ENCODE measurements around the gene ODF2.
"Not testable (repeated sequence)": the region's sequence is repeated elsewhere in the genome, so short reads cannot be mapped to it uniquely, and the experiment has no call there.

Gene ODF2

DNA sequence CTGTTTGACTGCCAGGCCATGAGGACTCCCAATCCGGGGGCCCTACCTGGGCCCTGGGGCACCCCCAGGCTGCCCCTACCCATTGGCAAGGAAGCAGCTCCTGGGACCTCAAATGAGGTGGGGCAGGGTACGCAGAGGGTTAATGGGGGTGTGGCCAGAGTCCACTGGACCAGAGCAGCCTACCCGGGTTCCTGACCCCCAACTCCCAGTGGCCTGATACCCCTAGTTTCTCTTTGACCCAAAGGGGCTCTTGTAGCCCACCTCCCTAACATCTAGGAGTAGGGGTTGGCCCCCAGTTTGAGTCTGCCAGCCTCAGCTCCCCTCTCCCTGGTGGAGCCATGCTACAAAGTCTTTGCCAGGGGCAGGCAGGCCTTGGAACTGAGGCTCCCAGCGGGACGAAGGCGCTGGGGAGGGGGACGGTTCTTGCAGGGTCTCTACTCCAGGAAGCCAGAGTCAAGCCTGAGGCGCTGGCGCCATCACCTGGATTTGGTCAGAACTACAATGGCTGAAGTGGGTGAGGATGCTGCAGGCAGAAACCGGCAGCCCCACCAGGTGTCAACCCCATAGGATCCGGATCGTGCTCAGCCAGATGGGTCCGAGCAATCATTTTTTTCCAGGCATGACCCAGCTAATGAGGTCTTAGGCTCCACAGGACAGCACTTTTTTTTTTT is 43.6 kb upstream of the ODF2 start:
- no peak for DNase-seq (ENCODE audit: low read depth)
- TF ChIP-seq, protein P1, sequence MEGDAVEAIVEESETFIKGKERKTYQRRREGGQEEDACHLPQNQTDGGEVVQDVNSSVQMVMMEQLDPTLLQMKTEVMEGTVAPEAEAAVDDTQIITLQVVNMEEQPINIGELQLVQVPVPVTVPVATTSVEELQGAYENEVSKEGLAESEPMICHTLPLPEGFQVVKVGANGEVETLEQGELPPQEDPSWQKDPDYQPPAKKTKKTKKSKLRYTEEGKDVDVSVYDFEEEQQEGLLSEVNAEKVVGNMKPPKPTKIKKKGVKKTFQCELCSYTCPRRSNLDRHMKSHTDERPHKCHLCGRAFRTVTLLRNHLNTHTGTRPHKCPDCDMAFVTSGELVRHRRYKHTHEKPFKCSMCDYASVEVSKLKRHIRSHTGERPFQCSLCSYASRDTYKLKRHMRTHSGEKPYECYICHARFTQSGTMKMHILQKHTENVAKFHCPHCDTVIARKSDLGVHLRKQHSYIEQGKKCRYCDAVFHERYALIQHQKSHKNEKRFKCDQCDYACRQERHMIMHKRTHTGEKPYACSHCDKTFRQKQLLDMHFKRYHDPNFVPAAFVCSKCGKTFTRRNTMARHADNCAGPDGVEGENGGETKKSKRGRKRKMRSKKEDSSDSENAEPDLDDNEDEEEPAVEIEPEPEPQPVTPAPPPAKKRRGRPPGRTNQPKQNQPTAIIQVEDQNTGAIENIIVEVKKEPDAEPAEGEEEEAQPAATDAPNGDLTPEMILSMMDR (IDR thresholded peaks at IDR 0.05; ENCODE audit: control insufficient read depth, insufficient read depth, low read depth, low read length, missing control alignments) = peak; percentile 79
- no peak overlapping the region for H3K4me3 ChIP-seq (ENCODE audit: control insufficient read depth, low read depth, low read length)

DNA sequence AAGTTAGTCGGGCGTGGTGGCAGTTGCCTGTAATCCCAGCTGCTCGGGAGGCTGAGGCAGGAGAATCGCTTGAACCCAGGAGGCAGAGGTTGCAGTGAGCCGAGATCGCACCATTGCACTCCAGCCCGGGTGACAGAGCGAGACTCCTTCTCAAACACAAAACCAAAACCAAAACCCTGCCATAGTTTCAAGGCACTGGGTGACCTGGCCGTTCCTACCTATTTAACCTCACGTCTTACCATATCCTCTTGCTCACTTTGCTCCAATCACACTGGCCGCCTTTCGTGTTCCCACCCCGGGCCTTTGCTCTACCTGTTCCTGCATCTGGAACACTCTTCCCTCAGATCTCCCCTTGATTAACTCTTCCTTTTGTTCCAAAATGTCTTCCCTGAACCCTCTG is 42.1 kb upstream of the ODF2 start:
- not testable (repeated sequence) for DNase-seq (ENCODE audit: low read depth); H3K4me3 ChIP-seq (ENCODE audit: control insufficient read depth, low read depth, low read length)

DNA sequence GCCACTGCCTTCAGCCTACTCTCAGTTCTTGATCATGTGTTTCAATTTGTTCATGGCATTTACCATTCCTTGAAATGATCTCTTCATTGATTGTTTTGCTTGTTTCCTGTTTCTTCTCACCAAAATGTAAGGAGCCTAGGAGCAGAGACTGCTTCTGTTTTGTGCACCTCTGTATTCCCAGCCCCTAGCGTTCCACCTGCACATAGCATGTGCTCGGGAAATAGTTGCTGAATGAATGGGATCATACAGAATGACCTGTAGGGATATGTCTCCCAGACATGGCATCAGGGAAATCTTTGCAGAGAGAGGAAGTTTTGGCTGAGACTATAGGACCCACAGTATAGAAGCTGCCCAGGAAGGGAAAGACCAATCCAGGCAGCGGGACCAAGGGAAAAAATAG is 41.3 kb upstream of the ODF2 start:
- TF ChIP-seq, protein P1 (IDR thresholded peaks at IDR 0.05; ENCODE audit: control insufficient read depth, insufficient read depth, low read depth, low read length, missing control alignments) = peak; percentile 30
- no peak for DNase-seq (ENCODE audit: low read depth)
- H3K4me3 ChIP-seq (ENCODE audit: control insufficient read depth, low read depth, low read length) = no peak overlapping the region

DNA sequence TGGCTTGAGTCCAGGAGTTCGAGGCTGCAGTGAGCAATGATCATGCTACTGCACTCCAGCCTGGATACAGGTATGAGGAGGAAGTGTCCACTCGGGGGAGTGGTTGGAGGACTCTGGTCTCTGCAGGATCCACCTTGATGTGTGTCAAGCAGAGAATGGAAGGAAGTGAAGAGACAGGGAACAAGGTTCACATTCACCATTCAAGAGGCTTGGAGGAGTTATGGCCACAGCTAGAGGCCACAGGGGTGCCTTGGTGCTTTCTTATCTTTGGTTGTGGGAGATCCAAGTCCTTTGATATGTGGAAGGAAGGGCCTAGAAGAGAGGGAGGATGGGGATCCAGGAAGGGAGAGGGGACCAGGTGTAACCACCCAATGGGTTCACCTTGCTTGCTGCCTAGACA is 40.5 kb upstream of the ODF2 start:
- TF ChIP-seq, protein P1 (IDR thresholded peaks at IDR 0.05; ENCODE audit: control insufficient read depth, insufficient read depth, low read depth, low read length, missing control alignments) = no peak
- no peak overlapping the region for H3K4me3 ChIP-seq (ENCODE audit: control insufficient read depth, low read depth, low read length)
- DNase-seq (ENCODE audit: low read depth) = no peak

DNA sequence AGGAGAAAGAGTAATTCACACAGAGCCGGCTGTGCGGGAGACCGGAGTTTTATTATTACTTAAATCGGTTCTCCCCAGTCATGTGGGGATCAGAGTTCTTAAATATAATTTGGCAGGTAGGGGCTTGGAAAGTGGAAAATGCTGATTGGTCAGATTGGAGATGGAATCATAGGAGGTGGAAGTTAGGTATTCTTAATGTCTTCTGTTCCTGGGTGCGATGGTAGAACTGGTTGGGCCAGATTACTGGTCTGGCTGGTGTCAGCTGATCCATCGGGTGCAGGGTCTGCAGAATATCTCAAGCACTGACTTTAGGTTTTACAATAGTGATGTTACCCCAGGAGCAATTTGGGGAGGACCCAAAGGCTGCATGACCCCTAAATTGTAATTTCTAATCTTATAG is 39.8 kb upstream of the ODF2 start:
- TF ChIP-seq, protein P1 (IDR thresholded peaks at IDR 0.05; ENCODE audit: control insufficient read depth, insufficient read depth, low read depth, low read length, missing control alignments) = no peak
- no peak for DNase-seq (ENCODE audit: low read depth)
- no peak overlapping the region for H3K4me3 ChIP-seq (ENCODE audit: control insufficient read depth, low read depth, low read length)

DNA sequence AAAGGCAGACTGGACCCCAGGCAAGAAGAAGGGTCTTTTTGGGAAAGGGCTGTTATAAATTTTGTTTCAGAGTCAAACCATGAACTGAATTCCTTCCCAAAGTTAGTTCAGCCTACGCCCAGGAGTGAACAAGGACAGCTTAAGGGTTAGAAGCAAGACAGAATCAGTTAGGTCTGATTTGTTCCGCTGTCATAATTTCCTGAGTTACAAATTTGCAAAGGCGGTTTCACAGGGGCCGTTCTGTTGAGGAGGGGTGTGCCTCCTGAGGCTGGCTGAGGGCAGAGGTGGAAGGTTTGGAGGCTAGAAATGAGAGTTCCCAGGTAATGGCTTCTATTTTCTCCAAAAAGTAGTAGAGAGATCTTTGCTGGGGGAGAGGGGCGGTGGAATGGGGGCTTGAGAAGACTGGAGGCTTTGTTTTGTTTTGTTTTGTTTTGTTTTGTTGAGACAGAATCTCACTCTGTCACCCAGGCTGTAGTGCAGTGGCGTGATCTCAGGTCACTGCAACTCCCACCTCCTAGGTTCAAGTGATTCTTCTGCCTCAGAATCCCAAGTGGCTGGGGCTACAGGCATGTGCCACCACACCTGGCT is 39.3 kb upstream of the ODF2 start:
- no peak overlapping the region for H3K4me3 ChIP-seq (ENCODE audit: control insufficient read depth, low read depth, low read length)
- DNase-seq (ENCODE audit: low read depth) = no peak
- TF ChIP-seq, protein P1 (IDR thresholded peaks at IDR 0.05; ENCODE audit: control insufficient read depth, insufficient read depth, low read depth, low read length, missing control alignments) = no peak

DNA sequence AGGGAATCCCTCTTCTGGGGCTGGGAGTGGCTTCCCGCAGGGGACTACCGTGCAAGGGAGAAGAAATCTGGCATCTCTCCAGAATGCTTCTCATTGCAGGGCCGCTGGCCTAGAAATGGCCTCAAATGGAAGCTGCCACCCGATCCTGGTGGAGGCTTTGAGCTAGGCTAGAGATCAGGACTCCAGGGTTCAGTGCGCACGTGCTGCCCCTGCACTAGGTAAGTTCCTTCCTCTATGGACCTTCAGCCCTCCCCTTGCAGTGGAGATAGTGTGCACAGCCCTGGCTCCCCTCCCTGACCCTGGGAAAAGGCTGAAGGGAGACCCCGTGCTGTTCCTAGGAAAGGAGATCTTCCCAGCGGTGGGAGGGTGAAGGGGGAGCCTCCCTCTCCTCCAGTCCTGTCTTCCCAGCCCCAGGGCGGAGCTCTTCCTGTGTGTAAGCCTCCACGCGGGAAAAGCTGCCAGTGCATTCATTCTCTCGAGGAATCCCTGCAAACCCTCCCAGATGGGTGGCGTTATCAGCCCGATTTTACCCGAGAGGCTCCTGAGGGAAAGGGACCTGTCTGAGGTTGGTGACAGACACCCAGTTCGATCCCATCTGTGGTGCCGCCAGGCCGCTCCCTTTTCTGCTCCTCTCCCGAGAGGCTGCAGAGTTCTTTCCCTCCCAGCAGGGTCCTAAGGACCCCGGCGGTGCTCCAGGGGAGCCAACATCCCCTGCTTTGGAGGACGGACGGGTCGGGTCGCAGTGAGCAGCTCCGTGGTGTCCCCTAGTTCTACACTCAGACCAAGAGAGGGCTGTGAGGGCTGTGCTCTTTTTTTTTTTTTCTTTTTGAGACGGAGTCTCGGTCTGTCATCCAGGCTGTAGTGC is 36.5 kb upstream of the ODF2 start:
- TF ChIP-seq, protein P1 (IDR thresholded peaks at IDR 0.05; ENCODE audit: control insufficient read depth, insufficient read depth, low read depth, low read length, missing control alignments) = no peak
- no peak for DNase-seq (ENCODE audit: low read depth)
- H3K4me3 ChIP-seq (ENCODE audit: control insufficient read depth, low read depth, low read length) = no peak overlapping the region; the same call in 1 of the 2 replicates

Data from AG09309 (cell line).